ENCODE measurements around the gene ASB15.

The ASB15 gene

GRCh38 chr7:123661765-123662164 is 60.1 kb downstream of the ASB15 start:
- H3K36me3 ChIP-seq (replicated peaks) = no peaks in the 10 kb centered on the region
- no peak for DNase-seq
- H3K27ac ChIP-seq = no peak overlapping the region
- in situ Hi-C loops (cut with HindIII; ENCODE audit: low pct_ligation_motif_present, low sequenced_read_pairs) = no loop called here
- H3K27me3 ChIP-seq (replicated peaks) = no peaks in the 10 kb centered on the region
- TF ChIP-seq, protein P1, sequence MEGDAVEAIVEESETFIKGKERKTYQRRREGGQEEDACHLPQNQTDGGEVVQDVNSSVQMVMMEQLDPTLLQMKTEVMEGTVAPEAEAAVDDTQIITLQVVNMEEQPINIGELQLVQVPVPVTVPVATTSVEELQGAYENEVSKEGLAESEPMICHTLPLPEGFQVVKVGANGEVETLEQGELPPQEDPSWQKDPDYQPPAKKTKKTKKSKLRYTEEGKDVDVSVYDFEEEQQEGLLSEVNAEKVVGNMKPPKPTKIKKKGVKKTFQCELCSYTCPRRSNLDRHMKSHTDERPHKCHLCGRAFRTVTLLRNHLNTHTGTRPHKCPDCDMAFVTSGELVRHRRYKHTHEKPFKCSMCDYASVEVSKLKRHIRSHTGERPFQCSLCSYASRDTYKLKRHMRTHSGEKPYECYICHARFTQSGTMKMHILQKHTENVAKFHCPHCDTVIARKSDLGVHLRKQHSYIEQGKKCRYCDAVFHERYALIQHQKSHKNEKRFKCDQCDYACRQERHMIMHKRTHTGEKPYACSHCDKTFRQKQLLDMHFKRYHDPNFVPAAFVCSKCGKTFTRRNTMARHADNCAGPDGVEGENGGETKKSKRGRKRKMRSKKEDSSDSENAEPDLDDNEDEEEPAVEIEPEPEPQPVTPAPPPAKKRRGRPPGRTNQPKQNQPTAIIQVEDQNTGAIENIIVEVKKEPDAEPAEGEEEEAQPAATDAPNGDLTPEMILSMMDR (IDR thresholded peaks at IDR 0.05; ENCODE audit: low read depth, low read length, missing control alignments) = no peak
- H3K4me3 ChIP-seq (ENCODE audit: low read depth, low read length) = no peak overlapping the region

- Histone ChIP-seq H3K4me3 (ENCODE audit: low read depth, low read length) (no peak overlapping the region), H3K27ac (no peak overlapping the region), H3K36me3 (replicated peaks) (no peaks in the 10 kb centered on the region), H3K27me3 (replicated peaks) (no peaks in the 10 kb centered on the region)
- TF ChIP-seq, protein P1 (IDR thresholded peaks at IDR 0.05; ENCODE audit: low read depth, low read length, missing control alignments) = no peak
- DNase-seq = no peak
- in situ Hi-C loops (cut with HindIII; ENCODE audit: low pct_ligation_motif_present, low sequenced_read_pairs) = no loop called here
These were observed 60.7 kb downstream of the ASB15 start for GRCh38 chr7:123662293-123662692.

GRCh38 chr7:123662755-123663154 is 61.1 kb downstream of the ASB15 start:
- TF ChIP-seq, protein P1 (IDR thresholded peaks at IDR 0.05; ENCODE audit: low read depth, low read length, missing control alignments) = no peak
- Histone ChIP-seq H3K27ac (no peak overlapping the region), H3K36me3 (replicated peaks) (no peaks in the 10 kb centered on the region), H3K4me3 (ENCODE audit: low read depth, low read length) (no peak overlapping the region), H3K27me3 (replicated peaks) (no peaks in the 10 kb centered on the region)
- DNase-seq = no peak
- in situ Hi-C loops (cut with HindIII; ENCODE audit: low pct_ligation_motif_present, low sequenced_read_pairs) = no loop called here

- TF ChIP-seq, protein P1 (IDR thresholded peaks at IDR 0.05; ENCODE audit: low read depth, low read length, missing control alignments) = no peak
- Histone ChIP-seq H3K4me3 (ENCODE audit: low read depth, low read length) (no peak overlapping the region), H3K27ac (no peak overlapping the region), H3K36me3 (replicated peaks) (no peaks in the 10 kb centered on the region), H3K27me3 (replicated peaks) (no peaks in the 10 kb centered on the region)
- DNase-seq = no peak
- in situ Hi-C loops (cut with HindIII; ENCODE audit: low pct_ligation_motif_present, low sequenced_read_pairs) = no loop called here
These were observed 61.6 kb downstream of the ASB15 start for GRCh38 chr7:123663200-123663599.

DNA sequence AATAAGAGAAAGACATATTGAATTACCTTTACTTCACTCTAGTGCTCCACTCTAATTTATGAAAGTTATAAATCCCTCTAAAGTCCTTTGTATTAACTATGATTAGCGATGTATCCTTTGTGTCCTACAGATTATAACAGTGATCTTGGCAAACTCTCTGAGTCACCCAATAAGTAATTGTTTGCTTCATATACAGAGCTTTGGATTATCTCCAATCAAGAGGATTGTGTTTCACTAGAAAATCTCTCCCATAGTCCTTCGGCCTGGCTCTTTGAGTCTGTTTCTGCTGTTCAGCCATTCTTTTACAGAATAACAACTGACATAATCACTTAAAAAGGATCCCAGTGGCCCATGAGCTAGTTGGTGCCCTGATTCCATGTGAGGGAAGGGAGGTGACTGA is 63.5 kb downstream of the ASB15 start:
- TF ChIP-seq, protein P1 (IDR thresholded peaks at IDR 0.05; ENCODE audit: low read depth, low read length, missing control alignments) = no peak
- H3K36me3 ChIP-seq (replicated peaks) = no peaks in the 10 kb centered on the region
- H3K27me3 ChIP-seq (replicated peaks) = no peaks in the 10 kb centered on the region
- no peak overlapping the region for H3K27ac ChIP-seq
- in situ Hi-C loops (cut with HindIII; ENCODE audit: low pct_ligation_motif_present, low sequenced_read_pairs) = no loop called here
- DNase-seq = no peak
- H3K4me3 ChIP-seq (ENCODE audit: low read depth, low read length) = no peak overlapping the region

- H3K27me3 ChIP-seq (replicated peaks) = no peaks in the 10 kb centered on the region
- H3K4me3 ChIP-seq (ENCODE audit: low read depth, low read length) = no peak overlapping the region
- no peak for DNase-seq
- no peaks in the 10 kb centered on the region for H3K36me3 ChIP-seq (replicated peaks)
- TF ChIP-seq, protein P1 (IDR thresholded peaks at IDR 0.05; ENCODE audit: low read depth, low read length, missing control alignments) = no peak
- H3K27ac ChIP-seq = no peak overlapping the region
- in situ Hi-C loops (cut with HindIII; ENCODE audit: low pct_ligation_motif_present, low sequenced_read_pairs) = no loop called here
These were observed 64.3 kb downstream of the ASB15 start for GRCh38 chr7:123665896-123666295.
